DND-41 (cell line): ENCODE results near the gene DIDO1.

ENCODE experiments used
- ATAC-seq: fragments of 200-7000 bp; cut with Tn5 transposase; 3 replicates; pipeline ENCODE4 v1.9.1; 2021; ENCODE audit warnings: low read depth; ENCODE audit not compliant: insufficient read depth
- DNase-seq: peaks from one replicate; pipeline ENCODE4 v3.0.0-alpha.2; 2020
- H2AFZ ChIP-seq: 2 replicates; pipeline ENCODE4 v1.6.0; 2012; ENCODE audit warnings: low read depth, low read length
- H3K27ac ChIP-seq: 2 replicates; pipeline ENCODE4 v1.5.1; 2012; ENCODE audit warnings: low read length, inconsistent platforms
- H3K27me3 ChIP-seq: fragments of 200-600 bp; sonication (generic); 2 replicates; pipeline ENCODE4 v1.6.0; 2012; ENCODE audit warnings: low read length, mild to moderate bottlenecking, inconsistent platforms; ENCODE audit not compliant: insufficient read depth, poor library complexity
- H3K36me3 ChIP-seq: 2 replicates; pipeline ENCODE4 v1.5.1; 2012; ENCODE audit warnings: low read length, inconsistent platforms; ENCODE audit not compliant: insufficient read depth
- H3K4me1 ChIP-seq: 2 replicates; pipeline ENCODE4 v1.5.1; 2012; ENCODE audit warnings: mild to moderate bottlenecking, low read length; ENCODE audit not compliant: insufficient read depth
- H3K4me2 ChIP-seq: 2 replicates; pipeline ENCODE4 v1.6.0; 2012; ENCODE audit warnings: mild to moderate bottlenecking, moderate library complexity, low read length, inconsistent platforms; ENCODE audit not compliant: insufficient read depth
- H3K4me3 ChIP-seq, 2 experiments: fragments of 200-600 bp in 1 of 2; shearing (Covaris generic) in 1 of 2; 2 replicates each; pipeline ENCODE4 v1.5.1; 2012 to 2016; ENCODE audit warnings: inconsistent platforms in 2 of 2, low read length in 2 of 2, mild to moderate bottlenecking in 2 of 2, low read depth in 1 of 2, moderate library complexity in 1 of 2
- H3K79me2 ChIP-seq: 2 replicates; pipeline ENCODE4 v1.6.0; 2012; ENCODE audit warnings: low read length, inconsistent platforms; ENCODE audit not compliant: insufficient read depth
- H3K9ac ChIP-seq: 2 replicates; pipeline ENCODE4 v1.6.0; 2012; ENCODE audit warnings: low read depth, mild to moderate bottlenecking, inconsistent platforms, low read length, moderate library complexity
- H3K9me3 ChIP-seq: 2 replicates; pipeline ENCODE4 v1.5.1; 2012; ENCODE audit warnings: low read length, moderate library complexity, mild to moderate bottlenecking, inconsistent platforms; ENCODE audit not compliant: insufficient read depth, severe bottlenecking
- H4K20me1 ChIP-seq: 2 replicates; pipeline ENCODE4 v1.6.0; 2012; ENCODE audit warnings: low read length; ENCODE audit not compliant: insufficient read depth
- CTCF ChIP-seq: IDR thresholded peaks from 2 replicates; pipeline ENCODE4 v1.5.1; 2012; ENCODE audit warnings: borderline replicate concordance, low read length, moderate library complexity, mild to moderate bottlenecking; ENCODE audit not compliant: poor library complexity, severe bottlenecking; ENCODE audit errors: extremely low read depth
- EZH2 ChIP-seq: IDR thresholded peaks from 3 replicates; pipeline ENCODE4 v1.6.1; 2012; ENCODE audit warnings: borderline replicate concordance, low read depth, mild to moderate bottlenecking, moderate library complexity, low read length, inconsistent platforms; ENCODE audit not compliant: severe bottlenecking

DIDO1 gene

GRCh38 chr20:62889871-62890270, 36.4 kb downstream of the DIDO1 start:
- H3K9ac ChIP-seq = no peak overlapping the region
- H3K9me3 ChIP-seq = no peaks in the 10 kb centered on the region
- no peak for ATAC-seq
- peaks cover 93% of the 10 kb centered on the region for H3K36me3 ChIP-seq
- H3K4me1 ChIP-seq = no peaks in the 10 kb centered on the region
- H3K27ac ChIP-seq = no peak overlapping the region
- DNase-seq = no peak
- no peak overlapping the region for H2AFZ ChIP-seq
- no peak overlapping the region for H3K4me2 ChIP-seq
- no peaks in the 10 kb centered on the region; the same call in 1 of the 2 replicates for H3K79me2 ChIP-seq
- TF ChIP-seq EZH2 (no peak), CTCF (no peak)
- H3K27me3 ChIP-seq = no peaks in the 10 kb centered on the region
- H4K20me1 ChIP-seq = peaks cover 29% of the 10 kb centered on the region
- no peak overlapping the region for H3K4me3 ChIP-seq

DNA sequence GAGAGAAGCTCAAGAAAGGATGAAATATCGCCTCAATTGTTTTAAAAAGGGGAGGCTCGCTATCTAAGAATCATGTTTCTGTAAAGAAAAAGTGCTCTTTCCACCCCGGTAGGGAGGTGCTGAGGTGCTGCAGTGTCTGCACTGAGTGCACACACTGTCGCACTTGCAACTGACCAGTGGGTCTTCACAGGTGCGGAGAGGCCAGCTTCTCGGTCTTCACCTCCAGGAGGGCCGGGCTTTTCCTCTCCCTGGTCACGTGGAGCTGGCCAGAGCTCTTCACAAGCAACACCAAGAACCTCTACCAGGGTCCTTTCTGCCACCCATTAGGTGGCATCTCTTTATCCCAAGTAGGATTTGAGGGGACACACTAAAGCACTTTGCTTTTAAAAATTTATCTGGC, 36.9 kb downstream of the DIDO1 start:
- Histone ChIP-seq H3K9ac (no peak overlapping the region), H3K36me3 (peaks cover 89% of the 10 kb centered on the region)
- ATAC-seq = no peak

DNA sequence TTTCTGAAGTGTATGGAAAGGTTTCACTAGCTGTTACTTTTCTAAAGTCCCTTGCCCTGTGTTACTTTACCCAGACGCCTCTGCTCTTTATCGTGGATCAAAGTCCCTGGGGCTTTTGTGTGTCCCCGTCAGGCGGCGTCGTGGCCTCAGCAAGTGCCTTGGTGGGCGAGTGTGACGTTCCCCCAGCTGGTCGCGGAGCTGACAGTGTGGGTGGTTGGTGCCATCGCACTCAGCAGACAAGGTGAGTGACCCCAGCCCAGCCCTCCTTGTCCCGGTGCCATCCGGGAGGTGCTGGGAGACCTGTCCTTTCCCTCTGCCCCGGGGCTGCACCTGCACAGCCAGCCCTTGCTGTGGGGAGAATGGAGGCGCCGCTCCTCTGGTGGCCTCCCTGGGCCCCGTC, 37.4 kb downstream of the DIDO1 start:
- Histone ChIP-seq H3K4me1 (no peaks in the 10 kb centered on the region), H3K9ac (no peak overlapping the region), H3K4me2 (no peak overlapping the region), H3K4me3 (no peak overlapping the region), H4K20me1 (peaks cover 30% of the 10 kb centered on the region), H3K27me3 (no peaks in the 10 kb centered on the region), H2AFZ (no peak overlapping the region), H3K79me2 (no peaks in the 10 kb centered on the region; the same call in 1 of the 2 replicates), H3K27ac (no peak overlapping the region), H3K36me3 (peaks cover 84% of the 10 kb centered on the region), H3K9me3 (no peaks in the 10 kb centered on the region)
- DNase-seq (no peak), ATAC-seq (no peak)
- no peak for TF ChIP-seq EZH2

More for the DNA sequence above, 36.9 kb downstream of the DIDO1 start:
- Histone ChIP-seq H3K4me2 (no peak overlapping the region), H3K9me3 (no peaks in the 10 kb centered on the region), H3K79me2 (no peaks in the 10 kb centered on the region; the same call in 1 of the 2 replicates), H3K27me3 (no peaks in the 10 kb centered on the region), H3K4me1 (no peaks in the 10 kb centered on the region), H2AFZ (no peak overlapping the region), H3K4me3 (no peak overlapping the region), H4K20me1 (peaks cover 32% of the 10 kb centered on the region), H3K27ac (no peak overlapping the region)
- DNase-seq = no peak
- TF ChIP-seq EZH2 (no peak), CTCF (no peak)

GRCh38 chr20:62888406-62888805, 37.9 kb downstream of the DIDO1 start:
- no peaks in the 10 kb centered on the region for H3K9me3 ChIP-seq
- no peak overlapping the region for H3K27ac ChIP-seq
- H4K20me1 ChIP-seq = peaks cover 25% of the 10 kb centered on the region
- no peak overlapping the region for H3K9ac ChIP-seq
- no peaks in the 10 kb centered on the region for H3K4me1 ChIP-seq
- DNase-seq (no peak), ATAC-seq (no peak)
- no peaks in the 10 kb centered on the region for H3K79me2 ChIP-seq
- H3K36me3 ChIP-seq = peaks cover 79% of the 10 kb centered on the region
- no peak overlapping the region for H3K4me2 ChIP-seq
- TF ChIP-seq CTCF = no peak
- TF ChIP-seq EZH2 = no peak
- H2AFZ ChIP-seq = no peak overlapping the region
- no peak overlapping the region for H3K4me3 ChIP-seq
- H3K27me3 ChIP-seq = no peaks in the 10 kb centered on the region
